ENCODE measurements around the gene PHF1. TPM values are rescaled to one million over a fixed set of nuclear protein-coding genes. Genes with fewer than 3 reads are reported as not detected.
A peak's percentile ranks its signal among the peaks of the same experiment; 100 is the strongest.
"Not testable (repeated sequence)": the region's sequence is repeated elsewhere in the genome, so short reads cannot be mapped to it uniquely, and the experiment has no call there.

PHF1 gene
- total RNA-seq, result 10 to 100 TPM; 32.4 to 42.3 TPM

- peaks cover 47% of the 10 kb centered on the region for H3K4me1 Mint-ChIP-seq (ENCODE audit: low read depth)
- H3K9me3 Mint-ChIP-seq, result no peaks in the 10 kb centered on the region
- intact Hi-C loops (cut with micrococcal nuclease), result loop anchor here (1.0 to 10.0 kb wide), 7 partner anchors 7 to 1216 kb away; partner anchors contain the start of genes CUTA, GPSM3, HMGA1 and KIFC1
- POLR2A ChIA-PET, result interaction anchor here (1.0 to 2.0 kb wide), 4 partner anchors 18 to 111 kb away, joined by 3 to 8 read pairs (median 5); partner anchors contain the start of genes KIFC1 and TAPBP
- CTCF ChIA-PET, result interaction anchor here (0.8 kb wide), 1 partner anchor 14 kb away, joined by 3 read pairs; no protein-coding TSS in a partner anchor
- peak within 1 kb of the TSS; percentile 84 for H3K4me3 Mint-ChIP-seq
- peaks cover 42% of the 10 kb centered on the region for H3K36me3 Mint-ChIP-seq
- H3K27me3 Mint-ChIP-seq, result no peaks in the 10 kb centered on the region
- no peak for DNase-seq
- H3K27ac Mint-ChIP-seq, result peak within 1 kb of the TSS; percentile 91
Observed at GRCh38 chr6:33410711-33411631, at the start of gene PHF1. Gene PHF1 (plus strand): TSS chr6:33411014. CDS start chr6:33412264, 1,250 bp downstream.

- H3K27me3 Mint-ChIP-seq, result not testable (repeated sequence)
- CTCF ChIA-PET, result interaction anchor here (0.9 kb wide), 1 partner anchor 18 kb away, joined by 3 read pairs; no protein-coding TSS in a partner anchor
Observed at GRCh38 chr6:33363486-33363885, 47.3 kb upstream of the PHF1 start.

GRCh38 chr6:33364475-33365205 lies 46.2 kb upstream of the PHF1 start:
- H3K4me1 Mint-ChIP-seq (ENCODE audit: low read depth); DNase-seq; intact Hi-C loops (cut with micrococcal nuclease); H3K9me3 Mint-ChIP-seq; H3K4me3 Mint-ChIP-seq; H3K27me3 Mint-ChIP-seq; POLR2A ChIA-PET; H3K27ac Mint-ChIP-seq; H3K36me3 Mint-ChIP-seq: not testable (repeated sequence)
- CTCF ChIA-PET, result interaction anchor here (0.6 to 1.5 kb wide), 5 partner anchors 10 to 1719 kb away, joined by 3 to 7 read pairs (median 4); no protein-coding TSS in a partner anchor

More at GRCh38 chr6:33363486-33363885, 47.3 kb upstream of the PHF1 start:
- POLR2A ChIA-PET; DNase-seq; H3K4me3 Mint-ChIP-seq; H3K4me1 Mint-ChIP-seq (ENCODE audit: low read depth); H3K36me3 Mint-ChIP-seq; H3K27ac Mint-ChIP-seq; H3K9me3 Mint-ChIP-seq; intact Hi-C loops (cut with micrococcal nuclease): not testable (repeated sequence)

- H3K27me3 Mint-ChIP-seq; H3K4me1 Mint-ChIP-seq (ENCODE audit: low read depth); H3K9me3 Mint-ChIP-seq; H3K27ac Mint-ChIP-seq; POLR2A ChIA-PET; H3K4me3 Mint-ChIP-seq; intact Hi-C loops (cut with micrococcal nuclease); DNase-seq; H3K36me3 Mint-ChIP-seq: not testable (repeated sequence)
- CTCF ChIA-PET, result interaction anchor here (1.5 kb wide), 1 partner anchor 21 kb away, joined by 7 read pairs; no protein-coding TSS in a partner anchor
Observed at GRCh38 chr6:33365206-33365971, 45.4 kb upstream of the PHF1 start.

- Mint-ChIP-seq H3K36me3 (no peaks in the 10 kb centered on the region), H3K27me3 (no peaks in the 10 kb centered on the region), H3K4me1 (ENCODE audit: low read depth) (no peaks in the 10 kb centered on the region), H3K4me3 (no peak overlapping the region), H3K9me3 (no peaks in the 10 kb centered on the region), H3K27ac (no peak overlapping the region)
- no peak for DNase-seq
- intact Hi-C loops (cut with micrococcal nuclease), result no loop called here
- POLR2A ChIA-PET, result interaction anchor here (0.6 kb wide), 1 partner anchor 33 kb away, joined by 3 read pairs; no protein-coding TSS in a partner anchor
- CTCF ChIA-PET, result no interaction called here
Observed at GRCh38 chr6:33367009-33367714, 43.7 kb upstream of the PHF1 start.

DNA sequence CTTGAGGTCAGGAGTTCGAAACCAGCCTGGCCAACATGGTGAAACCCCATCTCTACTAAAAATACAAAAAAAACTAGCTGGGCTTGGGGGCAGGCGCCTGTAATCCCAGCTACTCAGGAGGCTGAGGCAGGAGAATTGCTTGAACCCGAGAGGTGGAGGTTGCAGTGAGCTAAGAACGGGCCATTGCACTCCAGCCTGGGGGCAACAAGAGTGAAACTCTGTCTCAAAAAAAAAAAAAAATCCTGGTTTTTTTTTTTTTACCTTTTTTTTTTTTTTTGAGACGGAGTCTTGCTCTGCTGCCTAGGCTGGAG lies 43.1 kb upstream of the PHF1 start:
- H3K9me3 Mint-ChIP-seq; H3K27me3 Mint-ChIP-seq; CTCF ChIA-PET; intact Hi-C loops (cut with micrococcal nuclease); DNase-seq; H3K27ac Mint-ChIP-seq; H3K4me1 Mint-ChIP-seq (ENCODE audit: low read depth); H3K36me3 Mint-ChIP-seq; H3K4me3 Mint-ChIP-seq: not testable (repeated sequence)
- POLR2A ChIA-PET, result interaction anchor here (0.6 kb wide), 1 partner anchor 34 kb away, joined by 3 read pairs; no protein-coding TSS in a partner anchor

- H3K4me3 Mint-ChIP-seq; H3K27me3 Mint-ChIP-seq; H3K36me3 Mint-ChIP-seq; intact Hi-C loops (cut with micrococcal nuclease); POLR2A ChIA-PET; DNase-seq; CTCF ChIA-PET; H3K4me1 Mint-ChIP-seq (ENCODE audit: low read depth); H3K27ac Mint-ChIP-seq; H3K9me3 Mint-ChIP-seq: not testable (repeated sequence)
Observed at GRCh38 chr6:33371901-33372300, 38.9 kb upstream of the PHF1 start.

- Mint-ChIP-seq H3K4me3 (no peak overlapping the region), H3K36me3 (no peaks in the 10 kb centered on the region), H3K9me3 (no peaks in the 10 kb centered on the region), H3K27me3 (no peaks in the 10 kb centered on the region), H3K27ac (no peak overlapping the region), H3K4me1 (ENCODE audit: low read depth) (peaks cover 8% of the 10 kb centered on the region)
- no peak for DNase-seq
- ChIA-PET POLR2A (no interaction called here), CTCF (no interaction called here)
- intact Hi-C loops (cut with micrococcal nuclease), result no loop called here
Observed at GRCh38 chr6:33372526-33373123, 38.2 kb upstream of the PHF1 start.

GRCh38 chr6:33373960-33374910 lies 36.6 kb upstream of the PHF1 start:
- POLR2A ChIA-PET, result no interaction called here
- no peak overlapping the region for H3K4me3 Mint-ChIP-seq
- no peaks in the 10 kb centered on the region for H3K9me3 Mint-ChIP-seq
- peaks cover 8% of the 10 kb centered on the region for H3K4me1 Mint-ChIP-seq (ENCODE audit: low read depth)
- H3K27ac Mint-ChIP-seq, result no peak overlapping the region
- intact Hi-C loops (cut with micrococcal nuclease), result no loop called here
- CTCF ChIA-PET, result interaction anchor here (0.6 to 1.3 kb wide), 5 partner anchors 10 to 1219 kb away, joined by 3 to 4 read pairs (median 3); no protein-coding TSS in a partner anchor
- H3K36me3 Mint-ChIP-seq, result no peaks in the 10 kb centered on the region
- no peak for DNase-seq
- no peaks in the 10 kb centered on the region for H3K27me3 Mint-ChIP-seq

DNA sequence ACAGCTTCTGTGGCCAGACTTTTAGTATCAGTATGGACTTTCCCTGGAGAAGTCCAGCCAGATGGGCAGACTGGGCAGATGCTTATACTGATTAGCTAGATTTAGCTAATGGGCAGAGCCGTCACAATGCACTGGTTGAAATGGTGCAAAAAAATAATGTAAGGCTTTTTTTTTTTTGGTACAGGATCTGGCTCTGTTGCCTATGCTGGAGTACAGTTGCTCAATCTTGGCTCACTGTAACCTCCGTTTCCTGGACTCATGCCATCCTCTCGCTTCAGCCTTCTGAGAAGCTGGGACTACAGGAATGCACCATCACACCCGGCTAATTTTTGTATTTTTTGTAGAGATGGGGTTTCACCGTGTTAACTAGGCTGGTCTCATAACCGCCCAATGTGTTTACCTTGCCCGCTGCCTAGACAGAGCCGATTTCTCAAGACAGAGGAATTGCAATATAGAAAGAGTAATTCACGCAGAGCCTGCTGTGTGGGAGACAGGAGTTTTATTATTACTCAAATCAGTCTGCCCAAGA lies 35.6 kb upstream of the PHF1 start:
- Mint-ChIP-seq H3K4me1 (ENCODE audit: low read depth) (peaks cover 8% of the 10 kb centered on the region), H3K27ac (no peak overlapping the region), H3K4me3 (no peak overlapping the region), H3K27me3 (no peaks in the 10 kb centered on the region), H3K9me3 (no peaks in the 10 kb centered on the region), H3K36me3 (no peaks in the 10 kb centered on the region)
- DNase-seq, result no peak
- ChIA-PET CTCF (interaction anchor here (0.9 to 1.3 kb wide), 3 partner anchors 11 to 119 kb away, joined by 3 to 4 read pairs (median 3); no protein-coding TSS in a partner anchor), POLR2A (no interaction called here)
- intact Hi-C loops (cut with micrococcal nuclease), result no loop called here
